IMR-90 (cell line): ENCODE results near the gene ERBB4. TPM values are rescaled to one million over a fixed set of nuclear protein-coding genes. Genes with fewer than 3 reads are reported as not detected.

Experiments
- ATAC-seq: fragments of 200-7000 bp; cut with Tn5 transposase; 2 replicates; pipeline ENCODE4 v1.9.1; 2020; ENCODE audit warnings: low read depth, mild to moderate bottlenecking, moderate library complexity
- BruUV-seq: library from RNA; stranded (reverse); fragments of 400-500 nt; replicated peaks from 2 replicates; lab custom pipeline; 2021; lab: Mats Ljungman, UMichigan
- CTCF ChIA-PET: fragments of 300-600 bp; formaldehyde crosslinking; extraction: SDS; loops from one replicate; lab custom pipeline; 2021; ENCODE audit warnings: antibody characterized with exemption; lab: Yijun Ruan, JAX
- POLR2A ChIA-PET: fragments of 300-600 bp; sonication (Branson Sonifier 250); formaldehyde crosslinking; loops from one replicate; lab custom pipeline; 2022; ENCODE audit warnings: antibody characterized with exemption; ENCODE audit not compliant: unreplicated experiment; lab: Charles Lee
- DNase-seq: peaks from one replicate; pipeline ENCODE4 v3.0.0; 2013
- H2AFZ ChIP-seq: replicated peaks from 2 replicates; pipeline ENCODE3; 2013; ENCODE audit warnings: low read length, mild to moderate bottlenecking; ENCODE audit not compliant: poor library complexity
- H2AK5ac ChIP-seq: 2 replicates; pipeline ENCODE4 v1.6.1; 2013; ENCODE audit warnings: low read depth, low read length, inconsistent platforms
- H2AK9ac ChIP-seq: replicated peaks from 2 replicates; pipeline ENCODE3; 2013; ENCODE audit warnings: mild to moderate bottlenecking, low read depth, low read length, moderate library complexity; ENCODE audit not compliant: poor library complexity
- H2BK120ac ChIP-seq: 2 replicates; pipeline ENCODE4 v1.6.1; 2013; ENCODE audit warnings: low read depth, low read length, inconsistent platforms
- H2BK15ac ChIP-seq: 3 replicates; pipeline ENCODE4 v1.6.1; 2013; ENCODE audit warnings: low read depth, low read length, inconsistent platforms
- H2BK20ac ChIP-seq: 2 replicates; pipeline ENCODE4 v1.6.1; 2013; ENCODE audit warnings: low read depth, mild to moderate bottlenecking, inconsistent platforms, low read length, moderate library complexity
- H2BK5ac ChIP-seq: 2 replicates; pipeline ENCODE4 v1.6.1; 2013; ENCODE audit warnings: mild to moderate bottlenecking, low read depth, low read length, inconsistent platforms; ENCODE audit not compliant: poor library complexity, severe bottlenecking
- H3K14ac ChIP-seq: replicated peaks from 2 replicates; pipeline ENCODE4 v1.6.1; 2013; ENCODE audit warnings: low read depth, low read length, inconsistent platforms
- H3K18ac ChIP-seq: 2 replicates; pipeline ENCODE4 v1.6.1; 2013; ENCODE audit warnings: low read depth, low read length, control low read depth
- H3K23ac ChIP-seq: 2 replicates; pipeline ENCODE4 v1.6.1; 2013; ENCODE audit warnings: low read depth, low read length, inconsistent platforms
- H3K27ac ChIP-seq: 2 replicates; pipeline ENCODE4 v1.5.1; 2013; ENCODE audit warnings: mild to moderate bottlenecking, control low read depth, low read length; ENCODE audit not compliant: insufficient read depth
- H3K27me3 ChIP-seq: 2 replicates; pipeline ENCODE4 v1.6.1; 2013; ENCODE audit warnings: low read length; ENCODE audit not compliant: control insufficient read depth, insufficient read depth
- H3K36me3 ChIP-seq: 2 replicates; pipeline ENCODE4 v1.6.1; 2013; ENCODE audit warnings: low read length, mixed read lengths; ENCODE audit not compliant: control insufficient read depth, insufficient read depth
- H3K4ac ChIP-seq: 2 replicates; pipeline ENCODE4 v1.6.1; 2013; ENCODE audit warnings: low read depth, low read length, inconsistent platforms
- H3K4me1 ChIP-seq: 2 replicates; pipeline ENCODE4 v1.6.1; 2013; ENCODE audit warnings: low read length, mixed read lengths; ENCODE audit not compliant: control insufficient read depth, insufficient read depth
- H3K4me2 ChIP-seq: 2 replicates; pipeline ENCODE4 v1.6.1; 2013; ENCODE audit warnings: low read depth, mild to moderate bottlenecking, control low read depth, low read length, moderate library complexity
- H3K4me3 ChIP-seq: 2 replicates; pipeline ENCODE4 v1.5.1; 2013; ENCODE audit warnings: low read depth, mild to moderate bottlenecking, control low read depth, low read length, moderate library complexity; ENCODE audit not compliant: insufficient read depth
- H3K56ac ChIP-seq: 2 replicates; pipeline ENCODE4 v1.6.1; 2013; ENCODE audit warnings: low read length, inconsistent platforms; ENCODE audit not compliant: insufficient read depth; ENCODE audit errors: extremely low read depth
- H3K79me1 ChIP-seq, 2 experiments: 2 replicates each; pipeline ENCODE4 v1.6.1; 2013; ENCODE audit warnings: low read length in 2 of 2, inconsistent platforms in 1 of 2, low read depth in 1 of 2
- H3K9ac ChIP-seq: 2 replicates; pipeline ENCODE4 v1.6.1; 2013; ENCODE audit warnings: low read depth, low read length, control low read depth
- H3K9me1 ChIP-seq: 2 replicates; pipeline ENCODE4 v1.6.1; 2013; ENCODE audit warnings: low read length, inconsistent platforms; ENCODE audit not compliant: insufficient read depth
- H3K9me3 ChIP-seq: 2 replicates; pipeline ENCODE4 v1.6.1; 2013; ENCODE audit warnings: low read length; ENCODE audit not compliant: control insufficient read depth, insufficient read depth
- H4K20me1 ChIP-seq: 2 replicates; pipeline ENCODE4 v1.6.1; 2013; ENCODE audit warnings: low read length, inconsistent platforms; ENCODE audit not compliant: insufficient read depth
- H4K5ac ChIP-seq: 2 replicates; pipeline ENCODE4 v1.6.1; 2013; ENCODE audit warnings: mild to moderate bottlenecking, low read depth, low read length, control low read depth
- H4K8ac ChIP-seq, 2 experiments: 2 replicates each; pipeline ENCODE4 v1.6.1; 2013; ENCODE audit warnings: low read depth in 2 of 2, low read length in 2 of 2, control low read depth in 1 of 2, inconsistent platforms in 1 of 2
- H4K91ac ChIP-seq: 2 replicates; pipeline ENCODE4 v1.6.1; 2013; ENCODE audit warnings: low read depth, low read length, inconsistent platforms; ENCODE audit not compliant: insufficient read depth
- BHLHE40 ChIP-seq: fragments of 150-350 bp; IDR thresholded peaks from 2 replicates; pipeline ENCODE4 v1.6.1; 2016; ENCODE audit warnings: mild to moderate bottlenecking, low read depth, low read length
- CEBPB ChIP-seq: IDR thresholded peaks from 2 replicates; pipeline ENCODE4 v1.6.1; 2012; ENCODE audit warnings: low read depth, low read length, improper control_type of control experiment
- CHD1 ChIP-seq: IDR thresholded peaks from 2 replicates; pipeline ENCODE4 v1.6.1; 2012; ENCODE audit warnings: low read depth, low read length, improper control_type of control experiment
- MAFK ChIP-seq: IDR thresholded peaks from 2 replicates; pipeline ENCODE4 v1.6.1; 2012; ENCODE audit warnings: low read depth, low read length, improper control_type of control experiment
- MXI1 ChIP-seq: IDR thresholded peaks from 2 replicates; pipeline ENCODE4 v1.6.1; 2012; ENCODE audit warnings: low read depth, mild to moderate bottlenecking, low read length, moderate library complexity, borderline replicate concordance
- NFE2L2 ChIP-seq: fragments of 150-350 bp; IDR thresholded peaks from 2 replicates; pipeline ENCODE4 v1.6.1; 2016; ENCODE audit warnings: low read depth, mild to moderate bottlenecking, low read length
- POLR2A ChIP-seq: IDR thresholded peaks from 2 replicates; pipeline ENCODE4 v1.6.1; 2012; ENCODE audit warnings: mild to moderate bottlenecking, low read depth, low read length
- RAD21 ChIP-seq: IDR thresholded peaks from 2 replicates; pipeline ENCODE4 v1.6.1; 2012; ENCODE audit warnings: low read length, improper control_type of control experiment
- RCOR1 ChIP-seq: IDR thresholded peaks from 2 replicates; pipeline ENCODE4 v1.6.1; 2012; ENCODE audit warnings: mild to moderate bottlenecking, low read length, improper control_type of control experiment; ENCODE audit not compliant: insufficient replicate concordance
- RFX5 ChIP-seq: IDR thresholded peaks from 2 replicates; pipeline ENCODE4 v1.8.0; 2012; ENCODE audit warnings: low read depth, mild to moderate bottlenecking, low read length, moderate library complexity
- SMC3 ChIP-seq: fragments of 150-350 bp; IDR thresholded peaks from 2 replicates; pipeline ENCODE4 v1.6.1; 2016; ENCODE audit warnings: low read depth, mild to moderate bottlenecking, antibody characterized with exemption, low read length, moderate library complexity
- WGBS, 2 experiments: methylation state at CpG; one replicate each; pipeline versions ENCODE4 v1.1.5 to v1.1.7; 2013; ENCODE audit warnings: missing lambda C conversion rate in 2 of 2; ENCODE audit not compliant: insufficient read length in 1 of 2; ENCODE audit errors: extremely low coverage in 2 of 2; 5-methylcytosine and 5-hydroxymethylcytosine counted together
- dilution Hi-C: fragments of 300-500 bp; cut with HindIII; formaldehyde crosslinking; loops from one replicate; pipeline ENCODE4 v1.14.3; 2018; ENCODE audit warnings: low sequenced_read_pairs; ENCODE audit not compliant: unreplicated experiment
- in situ Hi-C: fragments of 300-500 bp; cut with MboI; formaldehyde crosslinking; loops from 3 replicates; pipeline ENCODE4 v1.14.3; 2019; ENCODE audit warnings: low sequenced_read_pairs, inconsistent platforms, mixed read lengths
- intact Hi-C: fragments of 100-400 bp; cut with micrococcal nuclease; formaldehyde crosslinking; loops from 2 replicates; pipeline ENCODE4 v1.10.0; 2022
- polyA plus RNA-seq, 3 experiments: library from polyadenylated mRNA; depleted of rRNA; stranded (reverse); fragments of >200 nt; gene quantifications; 2 replicates each; pipeline ENCODE4 v1.2.3, GENCODE V29; 2012; ENCODE audit warnings: low replicate concordance in 1 of 3
- total RNA-seq: library from RNA; depleted of rRNA; stranded (reverse); fragments of >200 nt; gene quantifications from 2 replicates; pipeline ENCODE4 v1.2.3, GENCODE V29; 2012
- TF ChIP-seq, protein P1 (sequence below): fragments of 150-350 bp; IDR thresholded peaks from 2 replicates; pipeline ENCODE4 v1.6.1; 2016; ENCODE audit warnings: low read depth, mild to moderate bottlenecking, low read length, moderate library complexity, borderline replicate concordance
- TF ChIP-seq, protein P2 (sequence below): conservative IDR thresholded peaks from 2 replicates; pipeline ENCODE4 v1.5.1; 2012; ENCODE audit warnings: mild to moderate bottlenecking, low read depth, low read length, improper control_type of control experiment
- TF ChIP-seq, protein P3 (sequence below): fragments of 150-350 bp; IDR thresholded peaks from 2 replicates; pipeline ENCODE4 v1.6.1; 2017; ENCODE audit warnings: mild to moderate bottlenecking, antibody characterized with exemption, low read length, low read depth

The ERBB4 gene
- total and polyA plus RNA-seq, 2 of the 4 experiments (the other 2 are of a cell fraction), result not detected

DNA sequence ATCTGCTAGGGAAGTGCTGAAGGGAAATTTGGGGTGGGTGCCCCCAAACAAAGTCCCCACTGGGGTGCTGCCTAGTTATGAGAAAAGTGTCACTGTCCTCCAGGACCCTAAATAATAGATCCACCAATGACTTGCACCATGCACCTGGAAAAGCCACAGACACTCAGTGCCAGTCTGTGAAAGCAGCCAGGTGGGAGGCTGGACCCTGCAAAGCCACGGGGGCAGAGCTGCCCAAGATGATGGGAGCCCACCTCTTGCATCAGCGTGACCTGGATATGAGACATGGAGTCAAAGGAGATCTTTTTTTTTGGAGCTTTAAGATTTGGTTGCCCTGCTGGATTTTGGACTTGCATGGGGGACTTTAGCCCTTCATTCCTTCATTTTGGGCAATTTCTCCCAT is 431.6 kb downstream of the ERBB4 start:
- no peak overlapping the region for H2BK120ac ChIP-seq
- H2AFZ ChIP-seq, result no peak overlapping the region
- ATAC-seq, result no peak
- H3K4me3 ChIP-seq, result no peak overlapping the region
- in situ Hi-C loops, result no loop called here
- DNase-seq, result no peak
- no peak overlapping the region for H2BK5ac ChIP-seq
- POLR2A ChIA-PET, result no interaction called here
- no peak overlapping the region for H3K4ac ChIP-seq
- H4K20me1 ChIP-seq, result no peaks in the 10 kb centered on the region
- H3K4me2 ChIP-seq, result no peak overlapping the region
- H3K23ac ChIP-seq, result no peak overlapping the region
- no peak overlapping the region for H3K56ac ChIP-seq
- H3K9ac ChIP-seq, result no peak overlapping the region
- H2AK9ac ChIP-seq, result no peak overlapping the region
- no peak overlapping the region for H3K27ac ChIP-seq
- dilution Hi-C loops, result no loop called here
- H3K79me1 ChIP-seq, result no peaks in the 10 kb centered on the region
- H4K8ac ChIP-seq, result no peak overlapping the region
- H2BK15ac ChIP-seq, result no peak overlapping the region
- no peak overlapping the region for H3K14ac ChIP-seq
- CTCF ChIA-PET, result no interaction called here
- no peaks in the 10 kb centered on the region for H3K27me3 ChIP-seq
- no peak overlapping the region for H2AK5ac ChIP-seq
- no peaks in the 10 kb centered on the region for H3K9me1 ChIP-seq
- no CpG with 5 or more reads among the region's 2 CpGs for WGBS, 2 experiments
- H2BK20ac ChIP-seq, result no peak overlapping the region
- no peak overlapping the region for H4K5ac ChIP-seq
- H3K36me3 ChIP-seq, result no peaks in the 10 kb centered on the region
- peaks cover 3% of the 10 kb centered on the region; the same call in 1 of the 2 replicates for H3K9me3 ChIP-seq
- H4K91ac ChIP-seq, result no peak overlapping the region
- no TSS peak for BruUV-seq
- no peaks in the 10 kb centered on the region for H3K4me1 ChIP-seq
- TF ChIP-seq, protein P1, sequence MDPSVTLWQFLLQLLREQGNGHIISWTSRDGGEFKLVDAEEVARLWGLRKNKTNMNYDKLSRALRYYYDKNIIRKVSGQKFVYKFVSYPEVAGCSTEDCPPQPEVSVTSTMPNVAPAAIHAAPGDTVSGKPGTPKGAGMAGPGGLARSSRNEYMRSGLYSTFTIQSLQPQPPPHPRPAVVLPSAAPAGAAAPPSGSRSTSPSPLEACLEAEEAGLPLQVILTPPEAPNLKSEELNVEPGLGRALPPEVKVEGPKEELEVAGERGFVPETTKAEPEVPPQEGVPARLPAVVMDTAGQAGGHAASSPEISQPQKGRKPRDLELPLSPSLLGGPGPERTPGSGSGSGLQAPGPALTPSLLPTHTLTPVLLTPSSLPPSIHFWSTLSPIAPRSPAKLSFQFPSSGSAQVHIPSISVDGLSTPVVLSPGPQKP, result no peak
- TF ChIP-seq MXI1 (no peak), NFE2L2 (no peak), SMC3 (no peak), POLR2A (no peak), CHD1 (no peak), MAFK (no peak), RCOR1 (no peak), CEBPB (no peak), RAD21 (no peak), RFX5 (no peak), BHLHE40 (no peak)
- TF ChIP-seq, protein P2, sequence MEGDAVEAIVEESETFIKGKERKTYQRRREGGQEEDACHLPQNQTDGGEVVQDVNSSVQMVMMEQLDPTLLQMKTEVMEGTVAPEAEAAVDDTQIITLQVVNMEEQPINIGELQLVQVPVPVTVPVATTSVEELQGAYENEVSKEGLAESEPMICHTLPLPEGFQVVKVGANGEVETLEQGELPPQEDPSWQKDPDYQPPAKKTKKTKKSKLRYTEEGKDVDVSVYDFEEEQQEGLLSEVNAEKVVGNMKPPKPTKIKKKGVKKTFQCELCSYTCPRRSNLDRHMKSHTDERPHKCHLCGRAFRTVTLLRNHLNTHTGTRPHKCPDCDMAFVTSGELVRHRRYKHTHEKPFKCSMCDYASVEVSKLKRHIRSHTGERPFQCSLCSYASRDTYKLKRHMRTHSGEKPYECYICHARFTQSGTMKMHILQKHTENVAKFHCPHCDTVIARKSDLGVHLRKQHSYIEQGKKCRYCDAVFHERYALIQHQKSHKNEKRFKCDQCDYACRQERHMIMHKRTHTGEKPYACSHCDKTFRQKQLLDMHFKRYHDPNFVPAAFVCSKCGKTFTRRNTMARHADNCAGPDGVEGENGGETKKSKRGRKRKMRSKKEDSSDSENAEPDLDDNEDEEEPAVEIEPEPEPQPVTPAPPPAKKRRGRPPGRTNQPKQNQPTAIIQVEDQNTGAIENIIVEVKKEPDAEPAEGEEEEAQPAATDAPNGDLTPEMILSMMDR, result no peak
- TF ChIP-seq, protein P3, sequence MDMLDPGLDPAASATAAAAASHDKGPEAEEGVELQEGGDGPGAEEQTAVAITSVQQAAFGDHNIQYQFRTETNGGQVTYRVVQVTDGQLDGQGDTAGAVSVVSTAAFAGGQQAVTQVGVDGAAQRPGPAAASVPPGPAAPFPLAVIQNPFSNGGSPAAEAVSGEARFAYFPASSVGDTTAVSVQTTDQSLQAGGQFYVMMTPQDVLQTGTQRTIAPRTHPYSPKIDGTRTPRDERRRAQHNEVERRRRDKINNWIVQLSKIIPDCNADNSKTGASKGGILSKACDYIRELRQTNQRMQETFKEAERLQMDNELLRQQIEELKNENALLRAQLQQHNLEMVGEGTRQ, result no peak
- intact Hi-C loops, result no loop called here
- H3K18ac ChIP-seq, result no peak overlapping the region
